Measurements from ENCODE around the gene CYREN. TPM values are rescaled to one million over a fixed set of nuclear protein-coding genes. Genes with fewer than 3 reads are reported as not detected.
A peak's percentile ranks its signal among the peaks of the same experiment; 100 is the strongest.

The CYREN gene
- total and polyA plus RNA-seq, 9 of the 15 experiments (the other 6 are each of a cell fraction or from before 2014, with no cell fraction given), result 13.9 to 108 (median 88.8) TPM

DNA sequence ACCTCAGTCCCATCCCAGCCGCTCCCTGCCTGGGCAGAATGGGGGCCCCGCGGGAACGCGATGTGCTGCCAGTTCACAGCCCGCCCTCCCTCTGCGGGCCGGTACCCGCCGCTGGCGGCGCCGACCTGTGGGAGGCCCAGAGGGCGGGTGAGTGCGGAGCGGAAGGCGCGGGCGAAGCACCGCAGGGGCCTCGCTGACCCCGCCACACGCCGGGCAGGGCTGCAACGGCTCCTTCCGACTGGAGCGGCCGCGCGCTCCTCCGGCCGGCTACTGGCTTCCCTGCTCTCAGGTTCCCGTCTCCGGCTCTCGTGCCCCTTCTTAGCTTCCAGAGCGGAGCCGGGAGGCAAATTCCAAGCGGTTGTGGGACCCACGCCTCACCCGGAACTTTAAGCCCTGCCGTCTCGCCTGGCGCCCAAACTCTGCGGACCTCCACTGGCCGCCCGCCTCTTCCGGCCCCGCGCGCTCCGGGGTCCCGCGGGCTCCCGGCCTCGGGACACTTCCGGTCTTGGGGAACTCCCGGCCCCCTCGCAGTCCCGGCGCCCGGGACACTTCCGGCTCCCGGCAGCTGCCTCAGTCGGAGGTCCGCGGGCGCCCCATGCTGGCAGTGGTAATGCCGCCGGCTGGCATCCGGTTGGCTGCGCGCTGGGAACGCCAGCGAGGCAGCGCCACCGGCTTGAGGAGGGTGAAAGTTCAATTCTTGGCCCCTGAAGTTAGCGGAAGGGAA is at the start of gene CYREN (continued):
- TF ChIP-seq HNRNPH1 (optimal IDR thresholded peaks at IDR 0.05; ENCODE audit: low read depth, low read length), result no peak
- TF ChIP-seq ZNF655 (CRISPR knock-in tag; IDR thresholded peaks at IDR 0.05), result no peak
- no peak for TF ChIP-seq TFE3 (CRISPR knock-in tag; IDR thresholded peaks at IDR 0.05)
- peak; percentile 95 for TF ChIP-seq OTX1 (CRISPR knock-in tag; IDR thresholded peaks at IDR 0.05)
- TF ChIP-seq ZFP36 (IDR thresholded peaks at IDR 0.05; ENCODE audit: low read depth, low read length, partially characterized antibody), result no peak
- peak; percentile 25; the same call in 1 of the 2 replicates for TF ChIP-seq ZNF644 (tag; IDR thresholded peaks at IDR 0.05; ENCODE audit: low read depth)
- TF ChIP-seq POLR3G (IDR thresholded peaks at IDR 0.05; ENCODE audit: extremely low read depth, insufficient read length, insufficient replicate concordance), result no peak
- peak; percentile 48; the same call in 1 of the 2 replicates for TF ChIP-seq THRB (CRISPR knock-in tag; conservative IDR thresholded peaks at IDR 0.05)
- no peak for TF ChIP-seq IRF2 (CRISPR knock-in tag; IDR thresholded peaks at IDR 0.05)
- TF ChIP-seq NR4A1 (CRISPR knock-in tag; IDR thresholded peaks at IDR 0.05), result peak; percentile 62
- TF ChIP-seq NR4A1 (tag; IDR thresholded peaks at IDR 0.05), result peak; percentile 45; the same call in 1 of the 2 replicates
- TF ChIP-seq, protein P1, sequence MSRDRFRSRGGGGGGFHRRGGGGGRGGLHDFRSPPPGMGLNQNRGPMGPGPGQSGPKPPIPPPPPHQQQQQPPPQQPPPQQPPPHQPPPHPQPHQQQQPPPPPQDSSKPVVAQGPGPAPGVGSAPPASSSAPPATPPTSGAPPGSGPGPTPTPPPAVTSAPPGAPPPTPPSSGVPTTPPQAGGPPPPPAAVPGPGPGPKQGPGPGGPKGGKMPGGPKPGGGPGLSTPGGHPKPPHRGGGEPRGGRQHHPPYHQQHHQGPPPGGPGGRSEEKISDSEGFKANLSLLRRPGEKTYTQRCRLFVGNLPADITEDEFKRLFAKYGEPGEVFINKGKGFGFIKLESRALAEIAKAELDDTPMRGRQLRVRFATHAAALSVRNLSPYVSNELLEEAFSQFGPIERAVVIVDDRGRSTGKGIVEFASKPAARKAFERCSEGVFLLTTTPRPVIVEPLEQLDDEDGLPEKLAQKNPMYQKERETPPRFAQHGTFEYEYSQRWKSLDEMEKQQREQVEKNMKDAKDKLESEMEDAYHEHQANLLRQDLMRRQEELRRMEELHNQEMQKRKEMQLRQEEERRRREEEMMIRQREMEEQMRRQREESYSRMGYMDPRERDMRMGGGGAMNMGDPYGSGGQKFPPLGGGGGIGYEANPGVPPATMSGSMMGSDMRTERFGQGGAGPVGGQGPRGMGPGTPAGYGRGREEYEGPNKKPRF (IDR thresholded peaks at IDR 0.05; ENCODE audit: low read depth, low read length), result no peak
- TF ChIP-seq, protein P2, sequence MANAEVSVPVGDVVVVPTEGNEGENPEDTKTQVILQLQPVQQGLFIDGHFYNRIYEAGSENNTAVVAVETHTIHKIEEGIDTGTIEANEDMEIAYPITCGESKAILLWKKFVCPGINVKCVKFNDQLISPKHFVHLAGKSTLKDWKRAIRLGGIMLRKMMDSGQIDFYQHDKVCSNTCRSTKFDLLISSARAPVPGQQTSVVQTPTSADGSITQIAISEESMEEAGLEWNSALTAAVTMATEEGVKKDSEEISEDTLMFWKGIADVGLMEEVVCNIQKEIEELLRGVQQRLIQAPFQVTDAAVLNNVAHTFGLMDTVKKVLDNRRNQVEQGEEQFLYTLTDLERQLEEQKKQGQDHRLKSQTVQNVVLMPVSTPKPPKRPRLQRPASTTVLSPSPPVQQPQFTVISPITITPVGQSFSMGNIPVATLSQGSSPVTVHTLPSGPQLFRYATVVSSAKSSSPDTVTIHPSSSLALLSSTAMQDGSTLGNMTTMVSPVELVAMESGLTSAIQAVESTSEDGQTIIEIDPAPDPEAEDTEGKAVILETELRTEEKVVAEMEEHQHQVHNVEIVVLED (CRISPR knock-in tag; IDR thresholded peaks at IDR 0.05), result no peak; the same call in none of the 2 replicates
- TF ChIP-seq ELF2 (CRISPR knock-in tag; IDR thresholded peaks at IDR 0.05), result peak; percentile 96
- TF ChIP-seq ZFX (CRISPR knock-in tag; IDR thresholded peaks at IDR 0.05), result peak; percentile 98
- TF ChIP-seq NUFIP1 (IDR thresholded peaks at IDR 0.05; ENCODE audit: partially characterized antibody), result no peak
- no peak for TF ChIP-seq ZBTB8A (IDR thresholded peaks at IDR 0.05; ENCODE audit: partially characterized antibody)
- peak; percentile 97; the same call in 1 of the 2 replicates for TF ChIP-seq RBM34 (IDR thresholded peaks at IDR 0.05; ENCODE audit: borderline replicate concordance, insufficient read depth, low read length)
- TF ChIP-seq SMAD4 (CRISPR knock-in tag; conservative IDR thresholded peaks at IDR 0.05), result peak; percentile 94
- peak; percentile 94 for TF ChIP-seq RBM22 (IDR thresholded peaks at IDR 0.05; ENCODE audit: low read depth, low read length, poor library complexity, severe bottlenecking)
